SK-N-SH (cell line): ENCODE data around the gene BCO1.

ENCODE experiments used
- EZH2phosphoT487 ChIP-seq: fragments of 200-600 bp; sonication (generic); IDR thresholded peaks from 2 replicates; pipeline ENCODE4 v1.6.1; 2017; ENCODE audit warnings: low read depth, mixed run types, mild to moderate bottlenecking, antibody characterized with exemption, moderate library complexity, borderline replicate concordance
- FOXM1 ChIP-seq: IDR thresholded peaks from 2 replicates; pipeline ENCODE4 v1.4.0; 2012; ENCODE audit warnings: low read depth, mild to moderate bottlenecking
- POLR2AphosphoS5 ChIP-seq: IDR thresholded peaks from 2 replicates; pipeline ENCODE4 v1.6.1; 2012; ENCODE audit warnings: low read depth, low read length
- RXRA ChIP-seq: IDR thresholded peaks from 2 replicates; pipeline ENCODE4 v1.4.0; 2012; ENCODE audit warnings: low read depth, mild to moderate bottlenecking, borderline replicate concordance
- YY1 ChIP-seq: IDR thresholded peaks from 2 replicates; pipeline ENCODE4 v1.4.0; 2012; ENCODE audit warnings: low read depth, mild to moderate bottlenecking
- TF ChIP-seq, protein P1 (sequence below): fragments of 150-350 bp; IDR thresholded peaks from 2 replicates; pipeline ENCODE4 v1.6.1; 2016; ENCODE audit warnings: mild to moderate bottlenecking, low read depth, low read length
- TF ChIP-seq, protein P2 (sequence below): fragments of 200-600 bp; sonication (generic); IDR thresholded peaks from 2 replicates; pipeline ENCODE4 v1.6.1; 2017; ENCODE audit warnings: antibody characterized with exemption, mild to moderate bottlenecking, moderate library complexity

DNA sequence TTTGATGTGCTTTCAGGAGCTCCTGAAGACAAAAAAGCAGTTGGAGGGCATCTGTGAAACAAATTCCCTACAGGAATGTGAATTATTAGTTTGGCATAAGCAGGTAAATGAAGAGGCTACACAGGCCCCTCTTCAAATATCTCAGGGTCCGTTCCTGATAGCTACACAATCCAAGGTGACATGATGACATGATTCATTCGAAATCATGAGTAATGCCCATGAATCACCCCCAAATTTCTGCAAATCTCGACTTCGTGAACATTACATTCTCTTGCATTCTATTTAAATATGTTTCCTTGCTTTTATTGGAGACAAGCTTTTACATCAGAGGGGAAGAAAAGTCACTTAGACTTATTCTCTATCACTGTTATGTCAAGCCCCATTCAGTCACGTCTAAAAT, 98.6 kb downstream of the BCO1 start:
- TF ChIP-seq, protein P1, sequence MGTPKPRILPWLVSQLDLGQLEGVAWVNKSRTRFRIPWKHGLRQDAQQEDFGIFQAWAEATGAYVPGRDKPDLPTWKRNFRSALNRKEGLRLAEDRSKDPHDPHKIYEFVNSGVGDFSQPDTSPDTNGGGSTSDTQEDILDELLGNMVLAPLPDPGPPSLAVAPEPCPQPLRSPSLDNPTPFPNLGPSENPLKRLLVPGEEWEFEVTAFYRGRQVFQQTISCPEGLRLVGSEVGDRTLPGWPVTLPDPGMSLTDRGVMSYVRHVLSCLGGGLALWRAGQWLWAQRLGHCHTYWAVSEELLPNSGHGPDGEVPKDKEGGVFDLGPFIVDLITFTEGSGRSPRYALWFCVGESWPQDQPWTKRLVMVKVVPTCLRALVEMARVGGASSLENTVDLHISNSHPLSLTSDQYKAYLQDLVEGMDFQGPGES = no peak
- TF ChIP-seq, protein P2, sequence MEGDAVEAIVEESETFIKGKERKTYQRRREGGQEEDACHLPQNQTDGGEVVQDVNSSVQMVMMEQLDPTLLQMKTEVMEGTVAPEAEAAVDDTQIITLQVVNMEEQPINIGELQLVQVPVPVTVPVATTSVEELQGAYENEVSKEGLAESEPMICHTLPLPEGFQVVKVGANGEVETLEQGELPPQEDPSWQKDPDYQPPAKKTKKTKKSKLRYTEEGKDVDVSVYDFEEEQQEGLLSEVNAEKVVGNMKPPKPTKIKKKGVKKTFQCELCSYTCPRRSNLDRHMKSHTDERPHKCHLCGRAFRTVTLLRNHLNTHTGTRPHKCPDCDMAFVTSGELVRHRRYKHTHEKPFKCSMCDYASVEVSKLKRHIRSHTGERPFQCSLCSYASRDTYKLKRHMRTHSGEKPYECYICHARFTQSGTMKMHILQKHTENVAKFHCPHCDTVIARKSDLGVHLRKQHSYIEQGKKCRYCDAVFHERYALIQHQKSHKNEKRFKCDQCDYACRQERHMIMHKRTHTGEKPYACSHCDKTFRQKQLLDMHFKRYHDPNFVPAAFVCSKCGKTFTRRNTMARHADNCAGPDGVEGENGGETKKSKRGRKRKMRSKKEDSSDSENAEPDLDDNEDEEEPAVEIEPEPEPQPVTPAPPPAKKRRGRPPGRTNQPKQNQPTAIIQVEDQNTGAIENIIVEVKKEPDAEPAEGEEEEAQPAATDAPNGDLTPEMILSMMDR = no peak
- TF ChIP-seq POLR2AphosphoS5 = no peak
- TF ChIP-seq EZH2phosphoT487 = no peak
- TF ChIP-seq YY1 = no peak
- no peak for TF ChIP-seq FOXM1
- TF ChIP-seq RXRA = no peak
